ENCODE measurements around the gene DNAAF1. TPM values are rescaled to one million over a fixed set of nuclear protein-coding genes. Genes with fewer than 3 reads are reported as not detected.

DNAAF1 gene
- total RNA-seq, 1 experiment from 2014 or later: not detected

DNA sequence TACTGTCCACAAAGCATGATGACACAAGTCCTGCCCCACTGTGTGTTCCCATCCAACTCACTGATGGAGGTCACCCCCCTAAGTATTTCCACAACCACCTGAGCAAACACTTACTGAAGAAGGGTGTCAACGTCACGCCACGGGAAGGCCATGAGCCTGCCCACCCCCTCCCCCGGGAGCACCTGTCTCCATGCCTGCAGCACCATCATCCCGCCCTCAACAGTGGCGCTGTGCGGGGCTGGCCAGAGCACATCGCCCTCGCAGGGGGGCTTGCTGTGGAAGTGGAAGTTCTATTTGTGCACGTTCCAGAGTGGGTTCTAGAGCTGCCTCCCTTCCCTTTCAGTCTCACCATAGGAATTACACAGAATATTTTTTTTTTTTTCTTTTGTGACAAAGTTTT is 24.1 kb upstream of the DNAAF1 start:
- TF ChIP-seq SIN3A (IDR thresholded peaks at IDR 0.05; ENCODE audit: borderline replicate concordance, insufficient read depth, low read depth, low read length) (no peak), POLR2AphosphoS5 (IDR thresholded peaks at IDR 0.05; ENCODE audit: low read depth, low read length) (no peak), CTCF (IDR thresholded peaks at IDR 0.05) (no peak)
- in situ Hi-C loops (cut with HindIII; ENCODE audit: low pct_unique_long_range_greater_than_20kb, low sequenced_read_pairs) (no loop called here), intact Hi-C loops (cut with micrococcal nuclease; ENCODE audit: unreplicated experiment) (no loop called here)
- no peak overlapping the region for H3K27ac ChIP-seq (ENCODE audit: low read length)
- no TSS peak for BruUV-seq (replicated peaks)
- no peaks in the 10 kb centered on the region for H3K9me3 ChIP-seq (ENCODE audit: control insufficient read depth, insufficient read depth, low read depth, low read length)
- POLR2A ChIA-PET: no interaction called here
- no peak for ATAC-seq
- H3K36me3 ChIP-seq (ENCODE audit: control insufficient read depth, insufficient read depth, low read length): peaks cover 8% of the 10 kb centered on the region; the same call in 1 of the 2 replicates
- H3K4me1 ChIP-seq (ENCODE audit: control insufficient read depth, insufficient read depth, low read length): no peaks in the 10 kb centered on the region
- CTCF ChIA-PET: no interaction called here
- H3K27me3 ChIP-seq (ENCODE audit: control insufficient read depth, insufficient read depth, low read length): no peaks in the 10 kb centered on the region
- no peak overlapping the region for H3K4me3 ChIP-seq (ENCODE audit: low read depth in 2 of 2, low read length in 2 of 2)
- DNase-seq (ENCODE audit: low read depth, low spot score): no peak

GRCh38 chr16:84124257-84125073 is 20.6 kb upstream of the DNAAF1 start:
- no peaks in the 10 kb centered on the region for H3K4me1 ChIP-seq (ENCODE audit: control insufficient read depth, insufficient read depth, low read length)
- ATAC-seq: no peak
- POLR2A ChIA-PET: no interaction called here
- intact Hi-C loops (cut with micrococcal nuclease; ENCODE audit: unreplicated experiment): no loop called here
- CTCF ChIA-PET: no interaction called here
- H3K4me3 ChIP-seq (ENCODE audit: low read depth in 2 of 2, low read length in 2 of 2): no peak overlapping the region
- DNase-seq (ENCODE audit: low read depth, low spot score): no peak
- no peak overlapping the region for H3K27ac ChIP-seq (ENCODE audit: low read length)
- no TSS peak for BruUV-seq (replicated peaks)
- in situ Hi-C loops (cut with HindIII; ENCODE audit: low pct_unique_long_range_greater_than_20kb, low sequenced_read_pairs): no loop called here
- TF ChIP-seq TCF7L2 (IDR thresholded peaks at IDR 0.05; ENCODE audit: low read depth, low read length): no peak
- TF ChIP-seq CTCF (IDR thresholded peaks at IDR 0.05): no peak
- no peak for TF ChIP-seq SIN3A (IDR thresholded peaks at IDR 0.05; ENCODE audit: borderline replicate concordance, insufficient read depth, low read depth, low read length)
- TF ChIP-seq, protein P1, sequence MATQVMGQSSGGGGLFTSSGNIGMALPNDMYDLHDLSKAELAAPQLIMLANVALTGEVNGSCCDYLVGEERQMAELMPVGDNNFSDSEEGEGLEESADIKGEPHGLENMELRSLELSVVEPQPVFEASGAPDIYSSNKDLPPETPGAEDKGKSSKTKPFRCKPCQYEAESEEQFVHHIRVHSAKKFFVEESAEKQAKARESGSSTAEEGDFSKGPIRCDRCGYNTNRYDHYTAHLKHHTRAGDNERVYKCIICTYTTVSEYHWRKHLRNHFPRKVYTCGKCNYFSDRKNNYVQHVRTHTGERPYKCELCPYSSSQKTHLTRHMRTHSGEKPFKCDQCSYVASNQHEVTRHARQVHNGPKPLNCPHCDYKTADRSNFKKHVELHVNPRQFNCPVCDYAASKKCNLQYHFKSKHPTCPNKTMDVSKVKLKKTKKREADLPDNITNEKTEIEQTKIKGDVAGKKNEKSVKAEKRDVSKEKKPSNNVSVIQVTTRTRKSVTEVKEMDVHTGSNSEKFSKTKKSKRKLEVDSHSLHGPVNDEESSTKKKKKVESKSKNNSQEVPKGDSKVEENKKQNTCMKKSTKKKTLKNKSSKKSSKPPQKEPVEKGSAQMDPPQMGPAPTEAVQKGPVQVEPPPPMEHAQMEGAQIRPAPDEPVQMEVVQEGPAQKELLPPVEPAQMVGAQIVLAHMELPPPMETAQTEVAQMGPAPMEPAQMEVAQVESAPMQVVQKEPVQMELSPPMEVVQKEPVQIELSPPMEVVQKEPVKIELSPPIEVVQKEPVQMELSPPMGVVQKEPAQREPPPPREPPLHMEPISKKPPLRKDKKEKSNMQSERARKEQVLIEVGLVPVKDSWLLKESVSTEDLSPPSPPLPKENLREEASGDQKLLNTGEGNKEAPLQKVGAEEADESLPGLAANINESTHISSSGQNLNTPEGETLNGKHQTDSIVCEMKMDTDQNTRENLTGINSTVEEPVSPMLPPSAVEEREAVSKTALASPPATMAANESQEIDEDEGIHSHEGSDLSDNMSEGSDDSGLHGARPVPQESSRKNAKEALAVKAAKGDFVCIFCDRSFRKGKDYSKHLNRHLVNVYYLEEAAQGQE (IDR thresholded peaks at IDR 0.05; ENCODE audit: insufficient read depth in 1 of 2, low read depth in 2 of 2, low read length in 1 of 2): no peak
- no peak for TF ChIP-seq POLR2AphosphoS5 (IDR thresholded peaks at IDR 0.05; ENCODE audit: low read depth, low read length)
- H3K36me3 ChIP-seq (ENCODE audit: control insufficient read depth, insufficient read depth, low read length): no peaks in the 10 kb centered on the region
- H3K27me3 ChIP-seq (ENCODE audit: control insufficient read depth, insufficient read depth, low read length): no peaks in the 10 kb centered on the region
- no peaks in the 10 kb centered on the region for H3K9me3 ChIP-seq (ENCODE audit: control insufficient read depth, insufficient read depth, low read depth, low read length)
